NK-92 treated with Interleukin-12 subunit alpha and Interleukin-12 subunit beta, amount 100 ng/mL, for 24 hours (cell line): Measurements from ENCODE around the gene FURIN.
"Not testable (repeated sequence)": the region's sequence is repeated elsewhere in the genome, so short reads cannot be mapped to it uniquely, and the experiment has no call there.

Experiments used
- DNase-seq: peaks from one replicate; lab custom pipeline; 2025; lab: John Stamatoyannopoulos, UW

Gene FURIN

GRCh38 chr15:90868261-90868689 is at the start of gene FURIN:
FURIN (plus strand) TSS chr15:90868588; CDS start chr15:90875741, 7,153 bp downstream.
- no peak for DNase-seq

GRCh38 chr15:90819390-90819789 is 49.0 kb upstream of the FURIN start:
- no peak for DNase-seq

GRCh38 chr15:90819850-90820249 is 48.5 kb upstream of the FURIN start:
- DNase-seq = no peak

- DNase-seq = no peak
Observed at GRCh38 chr15:90820481-90820880, 47.9 kb upstream of the FURIN start.

GRCh38 chr15:90822204-90822955 is 46.0 kb upstream of the FURIN start:
- no peak for DNase-seq

- no peak for DNase-seq
Observed at GRCh38 chr15:90823455-90823974, 44.9 kb upstream of the FURIN start.

GRCh38 chr15:90825115-90825899 is 43.1 kb upstream of the FURIN start:
- not testable (repeated sequence) for DNase-seq

GRCh38 chr15:90826206-90826885 is 42.0 kb upstream of the FURIN start:
- DNase-seq = not testable (repeated sequence)

- no peak for DNase-seq
Observed at GRCh38 chr15:90826886-90827435, 41.4 kb upstream of the FURIN start.

GRCh38 chr15:90828111-90828510 is 40.3 kb upstream of the FURIN start:
- no peak for DNase-seq

- DNase-seq = no peak
Observed at GRCh38 chr15:90829126-90829525, 39.3 kb upstream of the FURIN start.

- DNase-seq = no peak
Observed at GRCh38 chr15:90829942-90830440, 38.4 kb upstream of the FURIN start.

GRCh38 chr15:90834626-90835025 is 33.8 kb upstream of the FURIN start:
- no peak for DNase-seq

GRCh38 chr15:90836296-90836871 is 32.0 kb upstream of the FURIN start:
- DNase-seq = no peak

GRCh38 chr15:90837094-90837493 is 31.3 kb upstream of the FURIN start:
- no peak for DNase-seq

- DNase-seq = no peak
Observed at GRCh38 chr15:90838139-90838538, 30.2 kb upstream of the FURIN start.

- DNase-seq = no peak
Observed at GRCh38 chr15:90838544-90838943, 29.8 kb upstream of the FURIN start.

GRCh38 chr15:90839187-90840071 is 29.0 kb upstream of the FURIN start:
- DNase-seq = no peak

GRCh38 chr15:90840157-90840855 is 28.1 kb upstream of the FURIN start:
- no peak for DNase-seq

- DNase-seq = no peak
Observed at GRCh38 chr15:90840954-90841353, 27.4 kb upstream of the FURIN start.
